Uterus (tissue), 2 donors: ENCODE measurements around the gene LTBP4.
A peak's percentile ranks its signal among the peaks of the same experiment; 100 is the strongest.

Source experiments
- POLR2A ChIP-seq, 2 donors: fragments of 450-650 bp; IDR thresholded peaks; one replicate each; pipeline ENCODE4 v1.6.1; 2016; ENCODE audit warnings: antibody characterized with exemption in 2 of 2, mild to moderate bottlenecking in 1 of 2, moderate library complexity in 1 of 2
- TF ChIP-seq, protein P1 (sequence below), 4 experiments: fragments of 200-600 bp in 2 of 4; fragments of 450-650 bp in 2 of 4; sonication (generic) in 2 of 4; IDR thresholded peaks; one replicate each; pipeline ENCODE4 v1.5.1; 2016 to 2019; ENCODE audit warnings: antibody characterized with exemption in 4 of 4, mild to moderate bottlenecking in 2 of 4, moderate library complexity in 1 of 4

- TF ChIP-seq, protein P1, sequence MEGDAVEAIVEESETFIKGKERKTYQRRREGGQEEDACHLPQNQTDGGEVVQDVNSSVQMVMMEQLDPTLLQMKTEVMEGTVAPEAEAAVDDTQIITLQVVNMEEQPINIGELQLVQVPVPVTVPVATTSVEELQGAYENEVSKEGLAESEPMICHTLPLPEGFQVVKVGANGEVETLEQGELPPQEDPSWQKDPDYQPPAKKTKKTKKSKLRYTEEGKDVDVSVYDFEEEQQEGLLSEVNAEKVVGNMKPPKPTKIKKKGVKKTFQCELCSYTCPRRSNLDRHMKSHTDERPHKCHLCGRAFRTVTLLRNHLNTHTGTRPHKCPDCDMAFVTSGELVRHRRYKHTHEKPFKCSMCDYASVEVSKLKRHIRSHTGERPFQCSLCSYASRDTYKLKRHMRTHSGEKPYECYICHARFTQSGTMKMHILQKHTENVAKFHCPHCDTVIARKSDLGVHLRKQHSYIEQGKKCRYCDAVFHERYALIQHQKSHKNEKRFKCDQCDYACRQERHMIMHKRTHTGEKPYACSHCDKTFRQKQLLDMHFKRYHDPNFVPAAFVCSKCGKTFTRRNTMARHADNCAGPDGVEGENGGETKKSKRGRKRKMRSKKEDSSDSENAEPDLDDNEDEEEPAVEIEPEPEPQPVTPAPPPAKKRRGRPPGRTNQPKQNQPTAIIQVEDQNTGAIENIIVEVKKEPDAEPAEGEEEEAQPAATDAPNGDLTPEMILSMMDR (IDR thresholded peaks at IDR 0.05), result peak in 1 of 4 experiments; percentile 7
- peak in 1 of 2 donors; percentile 58 for TF ChIP-seq POLR2A (IDR thresholded peaks at IDR 0.05)
Observed at GRCh38 chr19:40570313-40571004, 30.7 kb upstream of the LTBP4 start.
